Fibroblast of pulmonary artery (primary cell): ENCODE measurements around the gene HUS1.
A peak's percentile ranks its signal among the peaks of the same experiment; 100 is the strongest.
"Not testable (repeated sequence)": the region's sequence is repeated elsewhere in the genome, so short reads cannot be mapped to it uniquely, and the experiment has no call there.

ENCODE experiments used
- DNase-seq: peaks from one replicate; pipeline ENCODE4 v3.0.0-alpha.2; 2010; ENCODE audit warnings: low read depth
- H3K4me3 ChIP-seq: replicated peaks from 2 replicates; pipeline ENCODE4 v1.5.1; 2011; ENCODE audit warnings: low read depth, mild to moderate bottlenecking, control low read depth, low read length, moderate library complexity
- TF ChIP-seq, protein P1 (sequence below): IDR thresholded peaks from 2 replicates; pipeline ENCODE4 v1.5.1; 2011; ENCODE audit warnings: mild to moderate bottlenecking, control low read depth, low read length, inconsistent platforms; ENCODE audit errors: missing control alignments

The HUS1 gene

DNA sequence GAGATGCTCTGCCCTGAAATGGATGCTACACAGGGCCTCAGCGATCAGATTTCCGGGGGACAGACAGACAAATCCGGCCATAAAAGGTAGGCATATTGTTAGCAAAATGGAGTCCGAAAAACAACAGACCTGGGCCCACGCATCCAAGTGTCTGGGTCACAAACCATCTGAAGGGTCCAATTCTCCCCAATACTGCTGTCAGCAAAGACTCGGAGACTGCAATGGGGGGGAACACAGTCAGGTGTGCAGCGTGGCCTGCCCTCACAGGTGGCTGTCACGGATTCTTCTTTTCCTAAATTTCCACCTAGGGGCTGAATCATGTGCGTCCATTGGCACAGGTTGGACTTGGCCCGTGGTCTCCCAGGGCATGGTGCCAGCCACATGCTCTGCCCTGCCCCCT is 44.1 kb downstream of the HUS1 start:
- TF ChIP-seq, protein P1, sequence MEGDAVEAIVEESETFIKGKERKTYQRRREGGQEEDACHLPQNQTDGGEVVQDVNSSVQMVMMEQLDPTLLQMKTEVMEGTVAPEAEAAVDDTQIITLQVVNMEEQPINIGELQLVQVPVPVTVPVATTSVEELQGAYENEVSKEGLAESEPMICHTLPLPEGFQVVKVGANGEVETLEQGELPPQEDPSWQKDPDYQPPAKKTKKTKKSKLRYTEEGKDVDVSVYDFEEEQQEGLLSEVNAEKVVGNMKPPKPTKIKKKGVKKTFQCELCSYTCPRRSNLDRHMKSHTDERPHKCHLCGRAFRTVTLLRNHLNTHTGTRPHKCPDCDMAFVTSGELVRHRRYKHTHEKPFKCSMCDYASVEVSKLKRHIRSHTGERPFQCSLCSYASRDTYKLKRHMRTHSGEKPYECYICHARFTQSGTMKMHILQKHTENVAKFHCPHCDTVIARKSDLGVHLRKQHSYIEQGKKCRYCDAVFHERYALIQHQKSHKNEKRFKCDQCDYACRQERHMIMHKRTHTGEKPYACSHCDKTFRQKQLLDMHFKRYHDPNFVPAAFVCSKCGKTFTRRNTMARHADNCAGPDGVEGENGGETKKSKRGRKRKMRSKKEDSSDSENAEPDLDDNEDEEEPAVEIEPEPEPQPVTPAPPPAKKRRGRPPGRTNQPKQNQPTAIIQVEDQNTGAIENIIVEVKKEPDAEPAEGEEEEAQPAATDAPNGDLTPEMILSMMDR = no peak
- no peak overlapping the region for H3K4me3 ChIP-seq

DNA sequence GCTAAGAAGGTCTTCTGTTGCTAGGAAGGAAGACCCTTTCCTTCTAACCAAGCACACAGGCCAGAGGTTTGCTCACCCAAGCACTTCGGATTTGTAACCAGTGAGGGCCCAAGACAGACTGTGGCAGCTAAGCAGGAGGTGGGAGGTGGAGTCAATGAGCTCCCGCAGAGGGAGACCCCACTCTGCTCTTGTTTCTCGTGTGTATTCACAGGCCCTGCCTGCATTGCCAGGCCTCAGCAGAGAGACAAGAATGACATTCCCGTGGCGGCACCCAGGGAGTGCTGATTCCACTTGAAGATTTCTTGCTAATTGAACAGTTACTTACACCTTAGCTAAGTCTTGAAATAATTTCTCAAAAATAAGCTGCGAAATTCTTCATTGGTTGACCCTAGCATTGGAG is 44.6 kb downstream of the HUS1 start:
- TF ChIP-seq, protein P1 = no peak
- H3K4me3 ChIP-seq = no peak overlapping the region
- DNase-seq = no peak

More for the DNA sequence above, 44.1 kb downstream of the HUS1 start:
- DNase-seq = no peak

DNA sequence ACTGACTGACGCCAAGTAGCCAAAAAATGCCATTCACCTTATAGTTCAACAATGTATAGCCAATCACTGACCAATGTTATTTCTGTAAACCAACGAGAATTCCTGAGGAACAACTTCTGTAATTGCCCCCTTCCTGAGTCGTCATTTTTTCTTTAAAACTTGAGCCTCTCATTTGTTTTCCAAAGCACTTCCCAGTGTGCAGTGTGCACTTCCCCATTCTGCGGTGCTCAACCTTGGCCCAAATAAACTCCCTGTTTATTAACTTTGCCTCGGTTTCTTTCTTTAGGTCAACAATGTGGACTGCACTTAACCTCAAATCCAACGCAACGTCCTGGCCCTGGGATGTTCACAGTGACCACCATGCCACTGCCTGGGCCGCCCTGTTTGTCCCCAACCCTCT is 46.2 kb downstream of the HUS1 start:
- no peak for DNase-seq
- H3K4me3 ChIP-seq = no peak overlapping the region
- TF ChIP-seq, protein P1 = no peak

DNA sequence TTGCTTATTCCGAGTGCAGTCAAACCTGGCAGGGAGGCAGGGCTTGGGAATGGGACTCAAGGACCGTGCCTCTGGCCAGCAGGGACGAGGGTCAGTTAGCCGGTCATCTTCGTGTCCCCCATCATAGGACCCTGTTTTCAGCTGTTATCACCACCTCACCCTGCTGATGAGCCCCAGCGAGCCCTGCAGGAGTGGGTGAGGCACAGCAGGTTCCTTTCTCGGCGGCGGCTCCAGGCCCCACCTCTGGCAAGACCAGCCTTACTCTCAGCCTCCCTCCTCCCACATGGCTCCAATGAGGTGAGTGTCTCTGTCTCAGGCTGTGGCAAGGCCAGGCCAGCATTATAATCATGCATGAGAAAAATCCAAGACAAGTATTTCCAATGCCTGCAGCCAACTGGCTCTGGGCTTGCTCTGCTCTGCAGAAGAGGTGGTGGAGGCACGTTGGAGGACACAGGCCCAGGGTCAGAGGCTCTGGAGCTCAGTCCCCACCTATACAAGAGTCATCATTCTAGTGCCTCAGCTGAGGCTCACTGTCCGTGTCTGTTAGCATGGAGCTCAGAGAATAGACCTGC is 46.9 kb downstream of the HUS1 start:
- no peak for DNase-seq
- no peak overlapping the region for H3K4me3 ChIP-seq
- TF ChIP-seq, protein P1 = no peak

DNA sequence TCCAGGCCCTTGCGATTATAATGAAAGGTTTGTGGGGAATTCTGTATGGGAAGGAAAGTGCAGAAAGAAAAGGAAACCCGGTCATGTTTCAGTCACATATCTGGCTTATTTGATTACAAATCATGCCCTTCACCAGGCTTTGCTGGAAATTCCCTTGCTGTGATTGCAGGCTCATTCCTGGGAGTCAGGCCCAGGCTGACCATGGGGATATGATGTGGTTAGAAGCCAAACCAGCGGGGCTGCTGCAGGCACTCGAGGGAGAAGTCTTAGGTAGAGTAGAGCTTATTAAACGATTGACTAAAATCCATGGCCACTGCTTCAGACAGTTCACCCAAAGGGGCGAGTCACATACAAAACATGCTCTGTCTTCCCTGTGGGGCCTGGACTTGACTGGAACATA is 47.4 kb downstream of the HUS1 start:
- no peak overlapping the region for H3K4me3 ChIP-seq
- DNase-seq = peak; percentile 29

DNA sequence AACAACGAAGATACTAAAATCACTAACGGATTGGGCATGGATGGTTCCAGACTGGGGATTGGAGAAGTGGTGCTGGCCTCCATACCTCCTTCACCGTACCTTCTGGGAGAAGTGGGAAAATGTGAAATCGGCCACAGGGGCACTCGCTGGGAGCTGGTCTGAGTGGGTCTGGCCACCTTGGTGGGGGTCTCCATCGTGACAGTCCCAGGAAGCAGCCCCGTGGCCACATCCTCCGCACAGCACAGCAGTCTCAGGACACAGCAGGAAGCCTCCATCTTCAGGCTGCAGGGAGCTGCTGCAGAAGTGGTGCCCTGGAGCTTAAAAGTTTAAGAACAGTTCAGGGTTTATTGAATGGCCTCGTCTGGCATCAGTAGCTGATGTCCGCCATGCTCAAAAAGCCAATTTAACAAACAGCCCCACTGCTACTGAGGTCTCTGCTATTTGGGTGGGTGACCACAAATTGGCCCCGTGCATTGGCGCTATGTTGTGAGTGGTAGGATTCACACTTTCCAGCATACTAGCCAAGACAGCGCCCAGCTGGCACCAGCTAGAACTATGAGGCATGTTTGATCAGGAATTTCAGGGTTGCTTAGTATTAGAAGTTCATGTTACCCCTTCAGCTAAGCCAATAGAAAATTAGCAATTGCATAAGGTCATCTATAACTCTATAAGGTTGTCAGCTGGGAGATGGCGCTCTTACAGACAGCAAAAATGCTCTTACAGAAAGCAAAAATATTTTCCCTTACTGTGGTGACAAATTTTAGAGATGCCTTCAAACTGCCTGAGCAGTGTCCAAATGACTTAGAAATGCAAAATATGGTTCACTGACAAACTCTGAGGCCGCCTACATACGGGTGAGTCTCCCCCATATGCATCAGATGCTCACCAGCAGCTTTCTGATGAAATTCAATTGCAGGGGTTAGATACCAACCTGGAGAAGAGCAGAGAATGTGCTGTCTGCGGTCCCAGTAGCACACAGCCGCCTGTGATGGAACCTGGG is 48.1 kb downstream of the HUS1 start:
- H3K4me3 ChIP-seq = no peak overlapping the region
- TF ChIP-seq, protein P1 = no peak
- DNase-seq = no peak

More for the DNA sequence above, 47.4 kb downstream of the HUS1 start:
- TF ChIP-seq, protein P1 = no peak

DNA sequence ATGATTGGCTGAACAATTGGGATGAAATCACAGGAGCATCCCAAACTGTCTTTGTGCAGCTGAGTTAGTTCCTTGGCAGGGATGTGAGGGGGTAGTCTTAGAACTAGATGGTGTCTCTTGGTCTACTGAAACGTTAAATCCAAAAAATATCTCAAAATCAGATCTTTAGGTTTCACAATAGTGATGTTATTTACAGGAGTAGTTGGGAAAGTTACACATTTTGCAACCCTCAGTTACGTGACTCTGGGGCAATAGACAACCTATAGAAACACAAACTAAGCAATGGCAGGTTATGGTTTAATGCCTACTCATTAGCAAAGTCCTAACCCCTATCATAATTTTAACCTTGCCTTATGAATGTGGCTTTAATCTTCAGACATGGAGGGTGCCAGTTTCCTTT is 55.1 kb downstream of the HUS1 start:
- no peak overlapping the region for H3K4me3 ChIP-seq
- TF ChIP-seq, protein P1 = no peak
- DNase-seq = no peak

DNA sequence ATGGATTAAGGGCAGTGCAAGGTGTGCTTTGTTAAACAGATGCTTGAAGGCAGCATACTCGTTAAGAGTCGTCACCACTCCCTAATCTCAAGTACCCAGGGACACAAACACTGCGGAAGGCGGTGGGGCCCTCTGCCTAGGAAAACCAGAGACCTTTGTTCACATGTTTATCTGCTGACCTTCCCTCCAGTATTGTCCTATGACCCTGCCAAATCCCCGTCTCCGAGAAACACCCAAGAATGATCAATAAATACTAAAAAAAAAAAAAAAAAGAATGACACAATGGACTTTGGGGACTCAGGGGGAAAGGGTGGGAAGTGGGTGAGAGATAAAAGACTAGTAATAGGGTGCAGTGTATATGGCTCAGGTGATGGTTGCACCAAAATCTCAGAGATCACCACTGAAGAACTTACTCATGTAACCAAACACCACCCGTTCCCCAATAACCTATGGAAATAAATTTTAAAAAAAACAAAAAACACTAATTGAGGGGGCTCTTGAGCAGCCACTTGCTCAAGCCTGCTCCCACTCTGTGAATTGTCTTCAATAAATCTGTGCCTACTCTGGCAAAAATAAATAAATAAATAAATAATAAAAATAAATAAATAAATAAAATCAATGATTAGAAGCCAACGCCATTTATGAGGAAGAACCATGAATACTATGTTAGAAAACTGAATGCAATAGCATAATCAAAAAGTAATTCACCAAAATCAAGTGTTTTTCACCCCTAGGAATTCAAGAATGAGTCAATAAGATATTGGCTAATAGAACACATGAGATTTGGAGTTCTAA is 56.1 kb downstream of the HUS1 start:
- not testable (repeated sequence) for DNase-seq, H3K4me3 ChIP-seq

DNA sequence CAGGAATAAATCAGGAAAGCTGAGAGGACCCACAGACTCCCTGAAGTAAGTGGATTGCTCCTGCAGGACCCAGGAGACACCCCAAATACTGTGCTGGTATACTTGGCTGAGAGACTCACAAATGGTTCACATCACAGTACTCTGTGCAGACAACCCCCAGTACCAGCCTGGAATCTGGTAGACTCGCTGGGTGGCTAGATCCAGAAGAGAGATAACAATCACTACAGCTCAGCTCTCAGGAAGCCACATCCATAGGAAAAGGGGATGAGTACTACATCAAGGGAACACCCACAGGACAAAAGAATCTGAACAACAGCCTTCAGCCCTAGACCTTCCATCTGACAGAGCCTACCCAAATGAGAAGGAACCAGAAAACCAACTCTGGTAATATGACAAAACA is 62.9 kb downstream of the HUS1 start:
- not testable (repeated sequence) for H3K4me3 ChIP-seq, DNase-seq
